GM18873 (cell line): ENCODE results near the gene MAGI2.
A peak's percentile ranks its signal among the peaks of the same experiment; 100 is the strongest.
"Not testable (repeated sequence)": the region's sequence is repeated elsewhere in the genome, so short reads cannot be mapped to it uniquely, and the experiment has no call there.

Source experiments
- ATAC-seq: cut with Tn5 transposase; IDR thresholded peaks from one replicate; pipeline ENCODE4 v1.9.1; 2021; ENCODE audit warnings: mild to moderate bottlenecking, moderate library complexity, moderate number of reproducible peaks; ENCODE audit not compliant: unreplicated experiment, low FRiP score

The MAGI2 gene

DNA sequence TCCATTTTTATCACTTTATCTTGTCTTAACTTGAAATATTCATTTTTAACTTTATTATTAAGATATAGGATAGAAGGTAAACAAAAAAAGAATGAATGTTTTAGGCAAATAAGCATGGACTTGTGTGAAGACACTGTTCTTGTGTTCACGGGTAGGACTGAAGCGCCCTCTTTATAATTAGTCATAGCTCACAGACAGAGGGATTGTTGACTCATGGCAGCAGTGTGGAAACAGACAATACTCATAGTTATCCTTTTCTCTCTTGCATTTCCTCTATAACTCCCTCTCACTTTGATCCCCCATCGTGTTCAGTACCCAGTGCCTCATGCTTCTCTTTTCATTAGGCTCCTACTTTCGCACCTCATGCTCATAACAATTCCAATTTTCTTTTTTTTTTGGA is 923.1 kb downstream of the MAGI2 start:
- ATAC-seq = no peak

DNA sequence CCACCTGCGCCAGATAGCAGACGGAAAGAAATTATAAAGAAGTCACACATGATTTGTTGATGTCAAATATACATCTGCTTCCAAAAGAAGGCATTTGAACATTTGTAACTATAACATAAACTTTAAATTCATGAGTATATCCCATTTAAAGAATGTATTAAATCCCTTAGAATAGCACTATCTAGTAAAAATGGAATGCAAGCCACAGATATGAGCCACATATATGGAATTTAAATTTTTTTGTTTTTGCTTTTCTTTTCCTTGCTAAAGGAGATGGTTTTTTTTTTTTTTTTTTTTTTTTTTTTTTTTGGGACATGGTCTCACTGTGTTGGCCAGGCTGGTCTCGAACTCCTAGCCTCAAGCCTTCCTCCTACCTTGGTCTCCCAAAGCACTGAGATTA is 924.1 kb downstream of the MAGI2 start:
- no peak for ATAC-seq

DNA sequence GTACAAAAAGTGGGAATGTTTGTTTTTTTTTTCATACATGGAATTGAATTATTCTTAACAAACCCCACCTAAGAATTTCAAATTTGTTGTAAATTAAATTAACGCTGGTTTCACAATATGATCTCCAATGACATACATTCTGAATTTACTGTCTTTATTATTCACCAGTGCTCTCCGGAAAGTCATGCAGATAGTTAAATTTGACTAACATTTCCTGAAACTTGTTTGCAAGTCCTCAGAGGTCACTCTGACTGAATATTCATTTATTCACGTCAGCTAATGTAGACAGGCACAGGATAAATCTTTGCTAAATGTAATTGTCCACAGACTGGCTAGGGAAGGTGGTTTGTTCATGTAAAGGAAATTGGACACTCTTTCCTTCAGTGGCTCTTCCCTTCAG is 924.5 kb downstream of the MAGI2 start:
- ATAC-seq = no peak

DNA sequence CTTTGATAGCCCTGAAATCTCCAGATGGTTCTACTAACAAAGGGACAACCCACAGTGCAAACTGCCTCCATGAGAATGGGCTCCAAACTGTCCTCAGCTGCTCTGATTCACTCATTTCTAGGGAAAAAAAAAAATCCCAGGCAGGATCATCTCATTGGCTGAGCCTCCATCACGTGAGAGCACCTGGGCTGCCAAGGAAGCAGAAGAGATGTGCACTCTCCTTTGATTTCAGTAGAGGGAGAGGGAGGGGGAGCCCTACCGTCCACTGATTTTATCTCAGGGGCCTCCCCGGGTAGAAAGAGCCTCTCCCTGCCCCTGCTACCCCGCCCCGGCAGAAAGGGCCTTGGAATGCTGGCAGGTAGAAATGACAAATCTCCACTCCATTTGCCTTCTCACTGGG is 929.5 kb downstream of the MAGI2 start:
- no peak for ATAC-seq

DNA sequence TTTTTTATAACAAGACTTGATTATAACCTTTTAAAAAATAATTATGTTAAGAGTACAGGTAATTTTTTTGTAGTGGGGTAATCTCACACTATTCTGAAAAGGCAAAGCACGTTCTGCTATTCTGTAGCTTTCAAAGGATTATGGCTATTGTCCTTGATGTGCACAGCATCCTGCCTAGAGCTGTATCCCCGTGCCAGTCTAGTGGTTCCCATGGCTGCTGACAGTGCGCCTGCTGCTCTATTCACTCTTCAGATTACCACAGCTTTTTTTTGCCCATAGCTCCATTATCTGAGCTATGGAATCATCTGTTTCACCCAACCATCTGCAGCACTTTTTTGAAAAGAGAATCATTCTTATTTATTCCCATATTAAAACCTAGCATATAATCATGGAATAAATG is 931.5 kb downstream of the MAGI2 start:
- no peak for ATAC-seq

DNA sequence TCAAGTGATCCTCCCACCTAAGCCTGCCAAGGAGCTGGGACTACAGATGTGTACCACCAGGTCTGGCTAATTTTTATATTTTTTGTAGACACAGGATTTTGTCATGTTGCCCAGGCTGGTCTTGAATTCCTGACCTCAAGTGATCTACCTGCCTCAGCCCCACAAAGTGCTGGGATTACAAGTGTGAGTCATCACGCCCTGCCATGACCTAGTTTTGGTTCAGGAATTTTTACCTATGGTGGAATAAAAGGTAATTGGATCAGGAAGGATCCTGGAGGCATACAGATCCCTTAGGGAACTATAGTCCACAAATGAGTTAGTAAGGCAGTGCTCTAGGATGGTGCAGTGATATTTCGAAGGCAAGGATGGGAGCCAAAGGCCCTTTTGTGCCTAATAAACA is 937.0 kb downstream of the MAGI2 start:
- ATAC-seq = no peak

DNA sequence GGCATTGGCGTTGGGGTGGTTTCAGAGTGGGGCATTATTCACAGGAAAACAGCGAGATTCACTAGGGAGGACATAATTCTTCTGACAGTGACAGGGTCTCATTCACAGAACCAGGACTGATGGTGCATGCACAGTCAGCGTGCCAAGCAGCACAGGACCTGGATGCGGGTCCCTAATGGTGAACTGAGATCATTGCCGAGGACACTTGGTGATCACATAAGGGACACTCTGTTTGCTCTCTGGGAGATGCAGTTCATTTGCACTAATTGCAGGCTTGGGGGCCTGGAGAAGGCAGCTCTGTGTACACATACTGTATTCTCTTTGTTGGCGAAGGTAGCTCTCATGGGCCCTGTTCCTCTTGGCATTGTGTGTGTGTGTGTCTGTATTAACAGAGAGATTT is 938.8 kb downstream of the MAGI2 start:
- ATAC-seq = no peak

DNA sequence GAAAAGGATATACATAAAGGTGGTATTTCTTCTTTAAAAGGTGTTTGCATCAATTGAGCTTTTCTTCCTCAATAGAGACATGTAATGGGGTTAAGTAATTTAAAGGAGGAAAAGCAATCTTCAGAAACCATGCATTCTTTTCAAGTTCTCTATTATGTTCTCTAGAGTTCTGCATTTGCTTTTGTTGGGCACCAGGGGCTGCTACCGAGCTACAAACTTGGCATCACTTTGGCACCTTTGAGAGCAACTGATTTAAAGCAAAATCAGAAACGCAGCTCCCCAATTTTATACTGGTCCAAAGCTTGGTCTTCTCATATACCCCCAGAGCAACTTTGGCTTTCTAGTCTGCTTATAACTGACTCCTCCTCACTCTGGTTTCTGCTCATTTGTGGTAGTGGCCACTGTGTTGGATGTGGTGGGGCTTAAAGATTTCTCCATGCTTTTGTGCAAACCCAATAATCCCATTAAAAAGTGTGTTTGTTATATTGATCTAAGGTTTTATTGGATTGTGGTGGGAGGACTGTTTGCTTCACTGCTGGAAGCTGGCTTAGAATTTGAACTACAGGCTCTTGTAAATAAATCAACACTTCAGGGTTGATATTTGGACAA is 942.8 kb downstream of the MAGI2 start:
- peak; percentile 54 for ATAC-seq

DNA sequence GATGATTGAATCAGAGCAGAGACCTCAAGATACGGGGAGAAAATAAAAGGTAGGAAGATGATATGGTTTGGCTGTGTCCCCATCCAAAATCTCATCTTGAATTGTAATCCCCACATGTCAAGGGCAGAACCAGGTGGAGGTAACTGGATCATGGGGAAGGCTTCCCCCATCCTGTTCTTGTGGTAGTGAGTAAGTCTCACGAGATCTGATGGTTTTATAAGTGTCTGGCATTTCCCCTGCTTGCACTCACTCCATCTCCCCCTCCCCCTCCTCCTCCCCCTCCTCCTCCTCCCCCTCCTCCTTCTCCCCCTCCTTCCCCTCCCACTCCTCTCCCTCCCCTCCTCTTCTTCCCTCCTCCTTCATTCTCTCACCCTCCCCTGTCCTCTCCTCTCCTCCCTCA is 950.2 kb downstream of the MAGI2 start:
- not testable (repeated sequence) for ATAC-seq

DNA sequence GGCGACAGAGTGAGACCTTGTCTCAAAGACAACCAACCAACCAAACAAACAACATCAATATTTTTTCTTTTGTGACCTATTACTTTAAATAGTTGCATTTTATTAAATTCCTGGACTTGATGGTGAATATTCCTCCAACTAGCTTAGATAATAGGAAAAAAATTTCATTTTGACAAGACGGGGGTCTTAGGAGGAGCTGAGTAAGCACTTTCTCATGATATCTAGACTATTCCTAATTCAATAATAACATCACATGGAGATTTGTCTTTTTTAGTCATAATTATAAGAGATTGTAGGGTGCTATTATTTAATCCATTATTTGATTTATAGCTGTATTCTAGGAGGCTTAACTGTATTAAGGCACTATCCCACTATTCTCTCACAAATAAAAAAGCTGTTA is 952.4 kb downstream of the MAGI2 start:
- no peak for ATAC-seq

DNA sequence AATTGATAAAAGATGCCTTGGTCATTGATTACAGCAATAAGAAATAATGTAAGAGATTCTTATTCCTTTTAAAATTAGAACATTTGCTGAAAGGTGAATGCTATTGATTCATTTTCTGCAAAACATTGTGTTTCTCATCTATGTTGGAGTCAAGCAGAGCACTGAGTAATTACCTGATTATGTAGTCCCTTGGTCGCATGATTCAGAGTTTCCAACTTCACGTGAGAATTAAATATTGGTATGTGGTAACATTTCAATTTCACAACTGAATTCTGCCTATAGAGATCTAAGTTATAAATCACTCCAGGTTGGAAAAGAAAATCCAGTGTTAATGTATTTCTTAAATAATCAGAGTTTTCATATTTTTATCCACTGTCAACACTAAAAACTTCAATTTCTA is 953.5 kb downstream of the MAGI2 start:
- ATAC-seq = no peak

DNA sequence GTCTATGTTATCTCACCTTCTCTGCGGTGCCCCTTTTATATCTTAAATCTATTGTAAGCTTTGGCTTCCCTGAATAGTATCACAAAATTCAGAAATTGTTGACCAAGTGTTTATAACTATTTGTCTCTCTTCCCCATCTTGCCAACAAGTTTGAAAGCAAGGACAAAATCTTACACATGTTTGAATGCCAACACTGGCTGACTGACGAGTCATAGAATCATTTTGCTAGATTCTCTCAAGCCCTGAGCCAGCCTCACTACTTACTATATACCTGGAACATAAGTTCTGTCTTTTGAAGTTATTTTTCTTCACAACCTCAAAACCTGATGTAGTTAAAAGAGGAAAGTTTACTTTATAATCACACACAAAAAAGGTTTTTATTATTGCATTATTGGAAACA is 954.2 kb downstream of the MAGI2 start:
- no peak for ATAC-seq

DNA sequence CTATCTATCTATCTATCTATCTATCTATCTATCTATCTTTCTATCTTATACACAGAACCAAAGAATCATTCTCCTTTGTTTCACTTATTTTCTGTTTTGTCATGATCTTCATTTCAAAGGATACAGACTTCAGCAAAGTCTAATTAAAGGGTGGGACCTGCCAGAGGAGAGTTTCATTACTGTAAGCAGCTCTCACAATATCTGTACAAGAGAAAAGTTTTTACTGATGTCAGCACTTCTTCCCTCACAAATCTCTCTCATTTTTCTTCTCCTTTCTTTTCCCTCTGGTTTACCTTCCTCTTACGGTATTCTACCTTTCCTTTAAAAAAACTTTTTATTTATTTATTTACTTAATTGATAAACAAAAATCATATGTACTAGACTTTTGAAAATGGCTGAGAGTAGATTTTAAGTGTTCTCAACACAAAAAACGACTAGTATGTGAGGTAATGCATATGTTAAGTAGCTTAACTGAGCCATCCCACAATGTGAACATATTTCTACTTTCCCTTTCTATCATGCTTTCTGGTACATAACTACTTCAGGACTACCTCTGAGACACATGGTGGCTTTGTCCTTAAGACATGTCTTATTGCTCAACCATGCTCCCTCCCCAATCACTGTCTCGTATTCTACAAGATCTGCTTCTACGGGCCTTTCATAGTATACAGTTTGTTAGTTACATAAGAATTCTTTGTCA is 955.6 kb downstream of the MAGI2 start:
- ATAC-seq = no peak

DNA sequence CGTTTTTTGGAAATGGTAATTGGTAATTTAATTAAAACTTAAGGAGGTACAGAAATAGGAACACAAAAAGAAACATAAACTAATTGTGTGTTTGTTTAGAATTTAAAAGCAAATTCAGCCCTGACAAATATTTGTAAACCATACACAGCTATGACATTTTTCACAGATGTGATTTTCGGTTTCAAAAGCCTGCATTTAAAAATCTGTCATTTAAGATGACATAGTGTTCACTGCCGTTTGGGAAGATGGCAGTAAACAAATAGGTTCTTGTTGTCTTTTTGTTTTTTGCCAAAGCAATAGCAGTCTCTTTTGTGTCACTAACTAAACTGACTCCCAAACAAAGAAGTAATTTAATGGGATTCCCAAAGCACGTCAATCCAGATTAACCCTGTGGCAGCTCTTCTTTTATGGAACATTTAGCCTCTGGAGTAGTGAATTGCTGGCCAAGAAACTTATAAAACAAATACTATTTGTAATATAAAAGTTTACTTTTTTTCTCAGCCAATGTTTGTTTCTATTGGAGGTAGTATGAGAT is 957.3 kb downstream of the MAGI2 start:
- no peak for ATAC-seq

DNA sequence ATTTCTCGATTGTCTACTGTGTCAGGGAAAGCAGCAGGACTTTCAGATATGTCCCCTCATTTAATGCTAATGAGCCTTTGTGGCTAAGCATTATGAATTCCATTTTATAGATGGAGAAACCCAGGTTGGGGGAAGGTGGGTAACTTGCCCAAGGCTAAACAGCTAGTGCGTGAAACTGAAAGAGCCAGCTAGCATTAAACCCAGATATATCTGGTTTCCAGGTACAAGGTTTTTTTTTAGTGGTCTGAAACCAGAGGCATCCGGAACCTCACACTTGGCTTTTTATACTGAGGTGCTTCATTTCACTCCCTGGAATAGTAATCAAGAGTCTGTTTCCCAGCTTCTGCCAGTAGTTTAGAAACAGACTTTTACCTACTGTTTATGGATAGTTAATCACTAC is 960.1 kb downstream of the MAGI2 start:
- no peak for ATAC-seq

DNA sequence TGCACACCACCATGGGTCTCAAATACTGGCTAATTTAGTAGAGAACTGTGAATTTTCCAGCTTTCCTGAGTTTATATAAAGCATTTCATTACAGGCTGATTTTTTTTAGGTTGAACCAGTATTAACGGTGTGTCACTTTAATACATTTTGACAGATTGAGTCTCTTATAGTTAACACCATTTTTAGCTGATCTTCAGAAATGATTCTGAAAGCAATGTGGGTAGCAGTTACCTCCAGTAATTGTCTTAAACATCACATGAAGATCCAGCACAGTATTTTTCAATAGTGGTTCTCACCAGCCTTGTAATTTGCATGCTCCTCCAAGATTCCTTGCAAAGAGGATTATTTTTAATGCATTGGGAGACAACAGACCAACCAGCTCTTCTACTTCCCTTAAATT is 961.3 kb downstream of the MAGI2 start:
- no peak for ATAC-seq

DNA sequence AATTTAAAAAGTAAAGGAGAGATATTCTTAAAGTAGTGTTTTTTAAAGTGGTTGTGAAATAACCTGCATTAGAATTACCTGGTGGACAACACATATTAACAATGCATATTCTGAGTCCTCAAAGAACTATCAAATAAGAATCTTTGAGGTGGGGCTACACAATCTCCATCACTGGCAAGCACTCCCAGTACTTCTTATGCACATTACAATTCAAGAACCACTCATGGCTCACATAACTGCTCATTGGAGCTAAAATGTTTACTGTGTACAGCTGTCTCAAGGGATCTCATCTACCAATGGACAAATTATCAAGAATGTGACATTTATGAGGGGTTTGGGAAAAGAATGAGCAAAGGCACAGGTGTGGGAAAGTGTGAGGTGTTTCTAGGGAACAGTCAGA is 962.9 kb downstream of the MAGI2 start:
- ATAC-seq = no peak

DNA sequence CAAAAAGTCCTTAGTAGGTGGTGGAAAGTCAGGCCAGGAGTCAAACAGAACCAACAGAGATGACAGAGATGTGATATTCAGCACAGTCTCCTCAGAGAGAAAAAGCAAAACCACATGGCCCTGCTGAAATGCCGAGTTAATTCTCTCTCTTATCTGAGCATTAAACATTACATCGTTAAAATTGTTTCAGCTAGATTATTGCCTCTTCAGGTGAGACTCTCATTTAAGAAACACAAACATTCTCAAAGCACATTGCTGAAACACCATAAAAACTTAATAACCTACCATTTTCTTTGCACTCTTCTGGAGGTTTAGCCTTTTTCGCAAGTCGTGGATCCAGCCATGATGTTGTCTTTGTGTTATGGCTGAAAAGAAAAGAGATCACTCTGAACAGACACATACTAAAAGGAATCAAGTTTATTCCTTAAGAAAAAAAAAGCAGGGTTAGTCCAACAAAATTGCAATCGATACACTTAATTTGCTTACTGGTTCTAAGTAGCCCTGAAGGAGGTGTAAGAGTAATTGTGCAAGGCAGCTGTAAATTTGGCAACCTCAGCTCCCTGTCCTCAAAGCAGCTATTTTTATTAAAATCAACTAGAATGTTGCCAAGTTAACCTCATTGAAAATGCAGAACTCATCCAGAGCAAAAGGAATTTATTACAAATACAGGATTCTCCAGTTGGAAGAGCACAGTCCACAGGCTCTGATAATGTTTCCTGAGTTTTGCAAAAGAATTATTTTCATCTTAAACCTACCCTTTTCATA is 963.8 kb downstream of the MAGI2 start:
- ATAC-seq = no peak

DNA sequence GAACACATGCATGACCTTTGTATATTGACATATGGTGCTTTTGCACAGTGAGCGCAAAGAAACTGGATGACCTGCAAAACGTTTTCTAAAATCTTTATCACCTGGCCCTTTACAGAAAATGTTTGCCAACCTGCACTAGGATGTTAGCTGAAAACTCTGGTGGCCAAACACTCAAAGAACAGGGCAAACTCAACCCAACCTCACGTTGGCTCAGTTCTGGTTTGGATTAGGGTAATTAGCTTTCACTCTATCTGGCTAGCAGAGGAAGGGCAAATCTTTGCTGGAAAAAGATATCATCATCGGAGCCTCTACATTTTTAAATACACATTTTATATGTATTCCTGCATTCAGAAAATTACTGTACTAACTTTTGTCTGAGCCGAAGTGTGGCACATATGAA is 966.0 kb downstream of the MAGI2 start:
- no peak for ATAC-seq

DNA sequence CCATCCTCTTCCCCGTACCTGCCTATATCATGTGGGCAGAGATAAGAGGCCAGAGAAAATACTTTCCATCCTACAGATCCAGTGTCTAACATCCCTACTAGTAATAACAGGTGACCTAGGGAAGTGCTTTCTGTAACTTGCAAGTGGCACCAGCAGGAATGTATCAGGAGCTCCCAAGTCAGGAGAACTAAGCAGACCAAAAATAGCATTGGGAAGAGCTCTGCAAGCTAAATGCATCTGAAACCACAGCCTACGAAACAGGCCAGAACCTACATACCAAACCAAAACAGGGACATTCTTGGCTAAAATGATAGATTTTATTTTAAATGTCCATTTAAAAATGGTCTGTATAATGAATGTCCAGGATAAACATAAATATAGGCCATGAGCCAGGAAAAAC is 974.1 kb downstream of the MAGI2 start:
- no peak for ATAC-seq

DNA sequence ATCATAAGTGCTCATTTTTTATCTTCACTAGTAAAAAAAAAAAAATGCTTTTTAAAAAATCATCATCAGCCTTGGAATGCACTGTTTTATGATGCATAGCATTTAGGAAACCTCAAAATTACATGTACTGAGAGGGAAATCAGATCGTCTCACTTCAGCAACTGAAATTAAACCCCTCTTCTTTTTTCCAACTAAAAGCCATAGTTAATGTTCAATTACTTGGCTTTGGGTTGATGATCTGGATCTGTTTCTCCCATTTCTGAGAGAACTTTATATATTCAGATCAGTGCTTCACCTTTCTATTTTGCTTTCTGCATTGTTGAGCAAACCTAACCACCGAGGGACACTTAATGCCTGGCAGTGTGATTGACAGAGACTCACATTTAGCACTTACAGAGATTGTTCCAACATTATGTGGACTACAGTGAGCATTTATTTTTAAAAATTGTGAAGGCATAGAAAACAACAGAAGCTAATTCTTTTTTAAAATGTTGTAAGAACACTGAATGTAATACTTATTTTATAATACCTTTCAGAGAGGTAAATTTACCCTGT is 976.5 kb downstream of the MAGI2 start:
- no peak for ATAC-seq
